ENCODE measurements around the gene LONP2.
"Not testable (repeated sequence)": the region's sequence is repeated elsewhere in the genome, so short reads cannot be mapped to it uniquely, and the experiment has no call there.

Gene LONP2

DNA sequence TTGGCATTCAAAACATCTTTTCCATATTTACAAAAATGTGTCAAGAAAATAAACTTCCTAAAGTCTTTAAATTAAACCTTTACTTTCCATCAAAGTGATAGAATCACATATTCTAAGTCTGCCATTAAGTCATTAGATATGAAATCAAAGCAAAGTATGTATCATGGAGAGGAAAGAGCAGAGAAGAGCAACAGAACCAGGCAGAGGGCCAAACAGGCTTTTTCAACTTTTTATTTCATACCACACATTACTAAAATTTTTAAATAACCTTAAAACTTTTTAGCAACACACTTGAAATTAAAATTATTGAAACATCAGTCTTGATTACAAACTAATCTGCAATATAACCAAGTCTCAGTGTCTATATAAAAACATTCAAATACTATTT, 127.3 kb downstream of the LONP2 start:
- no peak for DNase-seq

- DNase-seq = no peak
Measured at GRCh38 chr16:48372744-48373143, 128.6 kb downstream of the LONP2 start.

- DNase-seq = no peak
Measured at GRCh38 chr16:48373258-48374029, 129.3 kb downstream of the LONP2 start.

DNA sequence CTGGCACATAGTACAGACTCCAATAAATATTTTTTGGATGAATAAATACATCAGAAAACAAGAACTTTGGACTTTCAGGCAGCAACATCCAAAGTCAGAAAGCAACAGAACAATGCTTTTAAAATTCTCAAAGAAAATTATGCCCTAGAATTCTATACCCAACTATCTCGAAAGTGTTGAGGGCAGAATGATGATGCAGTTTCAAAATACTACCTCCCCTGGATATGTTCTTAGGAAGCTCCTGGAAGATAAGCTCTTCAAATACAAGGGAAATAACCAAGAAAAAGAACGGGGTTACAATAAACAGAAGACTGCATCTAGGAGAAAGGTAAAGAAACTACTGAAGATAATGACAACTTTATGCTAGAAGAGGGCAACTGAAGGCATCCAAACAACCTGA, 130.2 kb downstream of the LONP2 start:
- no peak for DNase-seq

GRCh38 chr16:48377301-48377700, 133.2 kb downstream of the LONP2 start:
- not testable (repeated sequence) for DNase-seq

GRCh38 chr16:48378276-48378675, 134.2 kb downstream of the LONP2 start:
- DNase-seq = no peak

GRCh38 chr16:48378836-48379235, 134.7 kb downstream of the LONP2 start:
- DNase-seq = no peak

DNA sequence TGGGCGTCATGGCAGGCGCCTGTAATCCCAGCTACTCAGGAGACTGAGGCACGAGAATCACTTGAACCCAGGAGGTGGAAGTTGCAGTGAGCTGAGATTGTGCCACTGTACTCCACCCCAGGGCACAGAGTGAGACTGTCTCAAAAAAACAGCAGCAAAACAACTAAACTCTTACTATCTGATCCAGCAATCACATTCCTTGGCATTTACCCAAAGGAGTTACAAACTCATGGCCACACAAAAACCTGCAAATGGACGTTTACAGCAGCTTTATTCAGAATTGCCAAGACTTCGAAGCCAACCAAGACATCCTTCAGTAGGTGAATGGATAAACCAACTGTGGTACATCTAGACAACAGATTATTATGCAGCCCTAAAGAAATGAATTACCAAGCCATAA, 137.1 kb downstream of the LONP2 start:
- DNase-seq = no peak

DNA sequence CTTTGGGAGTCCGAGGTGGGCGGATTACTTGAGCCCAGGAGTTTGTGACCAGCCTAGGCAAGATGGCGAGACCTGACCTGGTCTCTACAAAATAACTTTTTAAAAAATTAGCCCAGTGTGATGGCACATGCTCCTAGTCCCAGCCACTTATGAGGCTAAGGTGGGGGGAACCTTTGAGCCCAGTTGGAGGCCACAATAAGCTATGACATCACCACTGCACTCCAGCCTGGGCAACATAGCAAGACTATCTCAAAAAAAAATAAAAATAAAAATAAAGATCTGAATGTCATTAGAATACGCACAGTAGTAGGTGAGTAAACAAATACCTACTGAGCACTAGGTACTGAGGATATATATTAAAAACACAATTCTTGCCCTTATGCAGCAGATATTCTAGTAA, 138.0 kb downstream of the LONP2 start:
- DNase-seq = no peak

GRCh38 chr16:48383009-48383876, 139.1 kb downstream of the LONP2 start:
- DNase-seq = no peak

DNA sequence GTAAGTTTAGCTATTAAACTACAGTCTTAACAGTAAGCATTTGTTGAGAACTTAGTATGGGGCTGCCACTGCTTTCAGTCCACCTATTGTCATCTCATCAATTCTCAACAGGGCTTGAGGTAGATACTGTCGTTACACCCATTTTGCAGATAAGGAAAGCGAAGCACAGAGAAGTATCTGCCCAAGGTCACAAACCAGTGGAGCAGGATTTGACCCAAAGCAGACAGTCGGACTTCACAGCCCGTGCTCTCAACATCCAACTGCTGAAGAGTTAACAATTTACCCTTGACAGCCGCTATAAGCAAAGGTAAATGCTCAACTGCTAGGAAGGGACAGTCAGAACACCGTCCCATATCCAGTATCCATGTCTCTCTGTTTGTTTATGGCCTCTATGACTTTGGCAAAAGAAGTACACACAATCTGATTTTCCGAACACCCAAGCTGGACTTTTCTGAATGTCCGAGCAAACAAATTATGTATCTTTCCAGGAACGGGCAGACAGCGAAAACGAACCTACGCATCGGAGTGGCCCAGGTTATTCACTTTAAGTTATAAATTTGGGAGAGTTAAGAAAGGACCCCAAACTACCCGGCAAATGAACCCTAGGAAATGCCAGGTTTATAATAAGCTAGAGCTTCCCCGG, 139.9 kb downstream of the LONP2 start:
- DNase-seq = no peak

- peak; percentile 30 for DNase-seq
Measured at GRCh38 chr16:48384520-48385252, 140.6 kb downstream of the LONP2 start.

DNA sequence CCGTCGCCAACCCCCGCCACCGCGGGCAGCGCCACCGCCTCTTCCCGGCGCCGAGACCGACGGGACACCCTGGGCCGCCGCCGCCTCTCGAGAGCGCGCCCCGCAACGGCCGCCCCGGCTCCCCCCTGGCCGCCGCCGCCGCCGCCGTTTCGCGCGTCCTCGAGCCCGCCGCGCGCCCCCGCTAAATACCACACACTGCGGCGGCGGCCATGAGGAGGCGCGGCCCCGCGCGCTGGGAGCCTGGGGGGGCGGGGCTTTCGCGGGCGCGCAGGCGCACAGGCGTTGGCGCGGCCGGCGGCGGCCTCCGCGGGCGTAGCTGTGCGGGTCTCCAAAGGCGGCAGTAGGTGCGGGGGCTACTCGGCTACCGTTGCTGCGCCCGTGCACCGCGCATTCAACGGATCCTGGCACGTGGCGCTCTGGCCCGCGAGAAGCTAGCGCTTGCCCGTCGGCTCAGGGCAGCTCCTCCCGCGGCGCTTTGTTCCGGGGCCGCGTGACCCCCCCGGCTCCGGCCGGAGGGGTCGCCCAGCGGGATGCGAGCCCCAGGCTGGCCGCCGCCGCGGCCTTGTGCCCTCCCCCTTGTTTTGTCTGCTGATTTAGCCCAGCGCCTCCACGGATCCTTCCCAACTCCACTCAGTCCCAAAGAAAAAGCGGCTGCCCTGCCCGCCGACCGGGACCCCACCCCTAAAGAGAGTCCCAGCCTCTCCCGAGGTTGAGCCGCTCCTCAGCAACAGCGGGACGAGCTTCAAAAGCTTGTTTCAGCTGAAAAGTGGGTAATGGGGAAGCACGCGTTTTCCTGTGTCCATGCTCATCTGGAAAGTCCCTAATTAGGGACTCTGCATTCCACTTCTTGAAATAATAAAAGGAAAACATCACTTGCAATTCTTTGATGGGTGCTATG, 141.4 kb downstream of the LONP2 start, which contains the start of gene SIAH1:
TSS of gene SIAH1 (minus strand) at position 161 of the 898 bp plus-strand sequence. CDS start 22,985 bp downstream, outside the sequence.
- peak; percentile 90 for DNase-seq

- no peak for DNase-seq
Measured at GRCh38 chr16:48386559-48387312, 142.6 kb downstream of the LONP2 start.

GRCh38 chr16:48392407-48392806, 148.3 kb downstream of the LONP2 start:
- DNase-seq = no peak

DNA sequence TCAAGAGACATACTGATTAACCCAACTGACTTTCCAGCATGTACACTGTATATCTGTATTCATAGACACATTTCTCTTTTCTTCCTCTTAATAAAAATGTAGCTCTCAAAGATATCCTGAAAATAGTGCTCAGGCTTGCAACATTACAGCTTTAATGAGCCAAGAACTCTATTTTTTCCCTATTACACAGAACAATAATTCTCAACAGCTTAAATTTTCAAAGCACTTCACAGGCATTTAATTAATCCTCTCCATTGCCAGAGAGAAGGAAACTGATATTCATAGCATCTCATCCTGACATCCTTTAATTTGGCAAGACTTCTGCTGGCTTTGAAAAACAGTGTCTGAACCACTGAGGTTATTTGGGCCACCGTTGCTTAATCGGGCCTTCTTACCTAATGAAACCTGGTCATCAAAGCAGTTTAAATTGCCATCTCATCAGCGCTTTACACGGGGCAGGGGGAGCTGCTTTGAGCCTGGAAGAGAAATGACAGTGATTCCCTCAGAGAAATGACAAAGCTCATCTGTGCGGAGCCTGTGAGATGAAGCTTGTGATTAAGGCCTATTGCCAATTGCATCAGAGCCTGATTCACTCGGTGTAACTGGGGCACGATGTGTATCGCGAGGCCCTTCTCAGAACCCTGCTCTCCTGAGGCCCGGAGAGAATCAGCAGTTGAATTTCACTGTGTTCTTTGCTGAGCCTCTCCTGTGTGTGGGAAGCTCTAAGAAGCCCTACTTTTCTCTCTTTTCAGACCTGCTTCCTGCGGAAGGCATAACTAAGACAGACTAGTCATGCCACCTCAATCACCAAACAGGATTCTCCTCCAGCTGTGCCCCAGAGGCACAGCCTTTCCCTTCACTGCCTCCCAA, 149.6 kb downstream of the LONP2 start:
- DNase-seq = no peak

GRCh38 chr16:48394355-48394703, 150.2 kb downstream of the LONP2 start:
- no peak for DNase-seq

DNA sequence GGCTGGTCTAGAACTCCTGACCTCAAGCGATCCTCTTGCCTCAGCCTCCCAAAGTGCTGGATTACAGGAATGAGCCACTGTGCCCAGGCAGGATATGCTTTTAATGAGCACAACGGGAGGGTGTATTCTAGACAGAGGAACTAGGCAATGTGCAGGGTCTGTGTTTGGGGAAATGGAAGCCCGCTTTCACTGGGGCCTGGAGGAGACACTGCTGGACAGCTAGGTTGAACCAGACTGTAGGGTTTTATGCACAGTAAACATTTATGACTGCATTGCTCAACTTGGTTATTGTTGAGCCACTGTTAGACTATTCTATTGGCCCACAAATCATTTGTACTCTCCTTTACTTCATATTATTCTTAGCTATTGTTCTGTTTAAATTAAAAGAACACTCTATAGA, 151.3 kb downstream of the LONP2 start:
- no peak for DNase-seq

- DNase-seq = not testable (repeated sequence)
Measured at GRCh38 chr16:48402547-48402946, 158.4 kb downstream of the LONP2 start.

GRCh38 chr16:48405153-48405552, 161.1 kb downstream of the LONP2 start:
- no peak for DNase-seq

All from CD4-positive, alpha-beta T cell treated with Interleukin-6 for 4 hours (primary cell).